ENCODE data around the gene PRR5L. TPM values are rescaled to one million over a fixed set of nuclear protein-coding genes. Genes with fewer than 3 reads are reported as not detected.

PRR5L gene
- total and polyA plus RNA-seq, 4 experiments from 2014 or later, result 10.1 to 62.7 (median 39.7) TPM

DNA sequence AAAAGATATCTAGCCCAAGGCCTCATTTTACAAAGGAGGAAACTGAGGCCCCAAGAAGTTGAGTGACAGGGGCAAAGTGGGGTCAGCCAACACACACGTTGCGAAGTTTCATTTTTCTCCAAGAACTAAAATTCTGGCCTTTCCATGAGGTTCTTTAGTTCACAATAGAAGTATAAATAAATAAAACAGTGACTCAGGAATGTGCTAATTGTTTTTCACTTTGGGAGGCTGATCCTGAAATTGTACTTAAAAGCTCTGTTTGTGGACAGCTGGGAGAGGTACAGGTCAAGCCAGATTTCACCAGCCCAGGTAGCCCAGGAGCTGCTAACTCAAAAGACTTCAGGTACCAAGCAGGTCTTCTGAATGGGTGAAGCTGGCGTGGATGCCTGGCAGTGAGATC is 108.7 kb downstream of the PRR5L start:
- Histone ChIP-seq H3K36me3 (ENCODE audit: insufficient read depth, low read length) (peaks cover 7% of the 10 kb centered on the region), H3K9me3 (ENCODE audit: control insufficient read depth in 1 of 2, low read length in 2 of 2) (no peaks in the 10 kb centered on the region), H3K4me3 (ENCODE audit: low read length in 2 of 2) (no peak overlapping the region), H3K27ac (ENCODE audit: low read depth, low read length) (no peak overlapping the region), H3K4me1 (ENCODE audit: insufficient read depth, low read length) (peaks cover 47% of the 10 kb centered on the region), H3K27me3 (ENCODE audit: insufficient read depth, low read length) (no peaks in the 10 kb centered on the region)
- ChIA-PET POLR2A (ENCODE audit: partially characterized antibody) (no interaction called here), CTCF (ENCODE audit: partially characterized antibody) (no interaction called here)
- Mint-ChIP-seq H3K4me1 (peaks cover 32 to 83% (median 49%) of the 10 kb centered on the region in 4 donors), H3K27me3 (no peaks in the 10 kb centered on the region), H3K36me3 (peaks cover 27 to 65% of the 10 kb centered on the region in 2 donors), H3K27ac (no peak overlapping the region), H3K9me3 (no peaks in the 10 kb centered on the region), H3K4me3 (no peak overlapping the region)
- intact Hi-C loops (cut with micrococcal nuclease), result loop anchor here (10.0 kb wide), 1 partner anchor 50 kb away; no protein-coding TSS in a partner anchor
- no peak for DNase-seq

DNA sequence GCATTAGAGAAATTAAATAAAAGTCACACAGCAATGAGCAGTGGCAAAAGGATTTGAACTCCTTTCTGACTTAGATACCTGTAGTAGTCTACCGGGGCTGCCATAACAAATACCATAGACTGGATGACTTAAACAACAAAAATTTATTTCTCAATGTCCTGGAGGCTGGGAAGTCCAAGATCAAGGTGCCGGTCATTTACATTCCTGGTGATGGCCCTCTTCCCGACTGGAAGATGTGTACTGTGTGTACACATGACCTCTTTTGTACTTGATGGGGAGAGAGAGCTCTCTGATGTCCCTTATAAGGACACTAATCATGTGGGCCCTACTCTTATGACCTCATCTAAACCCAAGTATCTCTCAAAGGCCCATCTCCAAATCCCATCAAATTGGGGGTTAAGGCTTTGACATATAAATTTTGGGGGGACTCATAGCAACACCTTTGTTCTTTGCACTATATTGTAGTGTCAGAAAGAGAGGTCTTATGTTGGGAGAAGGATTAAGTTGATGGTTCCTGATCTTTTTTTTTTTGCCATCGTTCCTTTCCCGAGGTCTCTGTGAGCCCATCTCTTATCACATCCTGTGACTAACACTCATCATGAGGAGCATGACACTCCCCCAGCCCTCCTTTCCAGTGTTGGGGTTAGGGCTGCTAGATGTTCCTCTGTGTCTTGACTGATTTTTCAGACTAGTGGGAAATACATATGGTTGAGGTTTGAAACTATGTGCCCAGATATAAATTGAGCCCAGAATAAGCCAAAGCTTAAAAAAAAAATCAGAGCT is 109.7 kb downstream of the PRR5L start:
- no peak for DNase-seq
- Mint-ChIP-seq H3K36me3 (peaks cover 22 to 61% of the 10 kb centered on the region in 2 donors), H3K27ac (peak overlapping the region; percentile 4 to 82 (median 57)), H3K4me3 (no peak overlapping the region), H3K27me3 (no peaks in the 10 kb centered on the region), H3K4me1 (peaks cover 37 to 83% (median 50%) of the 10 kb centered on the region in 4 donors), H3K9me3 (no peaks in the 10 kb centered on the region)
- Histone ChIP-seq H3K27me3 (ENCODE audit: insufficient read depth, low read length) (no peaks in the 10 kb centered on the region), H3K27ac (ENCODE audit: low read depth, low read length) (no peak overlapping the region), H3K4me1 (ENCODE audit: insufficient read depth, low read length) (peaks cover 47% of the 10 kb centered on the region), H3K4me3 (ENCODE audit: low read length in 2 of 2) (no peak overlapping the region), H3K36me3 (ENCODE audit: insufficient read depth, low read length) (peaks cover 7% of the 10 kb centered on the region), H3K9me3 (ENCODE audit: control insufficient read depth in 1 of 2, low read length in 2 of 2) (no peaks in the 10 kb centered on the region)
- intact Hi-C loops (cut with micrococcal nuclease), result loop anchor here (10.0 kb wide), 1 partner anchor 51 kb away; no protein-coding TSS in a partner anchor
- ChIA-PET POLR2A (ENCODE audit: partially characterized antibody) (interaction anchor here (1.7 kb wide), 1 partner anchor 53 kb away, joined by 4 read pairs; no protein-coding TSS in a partner anchor), CTCF (ENCODE audit: partially characterized antibody) (interaction anchor here (1.5 to 1.7 kb wide), 2 partner anchors 25 to 27 kb away, joined by 3 to 5 read pairs; no protein-coding TSS in a partner anchor)

DNA sequence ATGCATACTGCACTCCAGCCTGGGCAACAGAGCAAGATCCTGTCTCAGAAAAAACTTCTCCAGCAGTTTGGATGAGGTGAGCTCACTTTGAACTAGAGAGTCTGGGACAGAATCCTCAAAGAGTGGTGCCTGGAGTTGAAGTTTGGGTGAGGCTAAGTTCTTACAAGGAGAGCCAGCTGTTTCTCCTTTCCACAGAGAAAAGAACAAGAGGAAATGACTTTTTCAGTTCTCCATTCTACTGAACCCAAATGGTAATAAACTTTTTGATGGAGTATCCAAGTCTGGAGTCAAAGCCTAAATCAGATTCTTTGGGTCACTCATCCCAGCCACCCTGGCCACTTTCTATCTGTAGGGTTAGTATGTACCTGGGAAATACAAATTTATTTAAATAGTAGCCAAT is 111.3 kb downstream of the PRR5L start:
- H3K27ac ChIP-seq (ENCODE audit: low read depth, low read length), result no peak overlapping the region

DNA sequence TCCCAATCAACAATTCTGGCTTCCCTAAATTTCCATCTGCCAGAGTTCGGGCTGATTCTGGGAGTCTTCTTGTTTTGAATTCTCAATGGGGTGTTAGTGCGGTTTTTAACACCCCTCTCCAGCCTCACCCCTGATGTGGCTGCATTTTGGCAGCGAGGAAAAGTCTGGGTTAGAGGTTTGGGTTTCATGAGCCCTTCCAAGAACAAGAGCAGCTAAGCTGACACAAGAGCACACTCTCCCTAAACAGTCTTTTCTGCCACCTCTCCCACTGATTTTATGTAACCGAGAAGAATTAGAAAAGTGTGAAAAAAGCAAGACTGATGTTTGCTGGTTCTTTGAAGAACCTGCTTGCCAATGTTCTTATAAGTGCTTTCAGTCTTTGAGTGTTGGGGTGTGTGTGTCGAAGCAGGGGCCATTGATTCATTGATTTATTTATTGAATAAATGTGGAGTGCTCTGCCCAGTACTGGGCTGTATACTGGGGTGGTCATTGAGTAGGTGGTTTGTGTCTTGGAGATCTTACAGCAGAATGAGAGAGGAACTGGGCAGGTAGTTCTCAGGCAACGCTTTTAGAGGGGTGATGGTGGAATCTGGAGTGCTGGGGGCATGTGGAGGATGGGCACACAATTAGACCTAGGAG is 112.5 kb downstream of the PRR5L start:
- Mint-ChIP-seq H3K27me3 (no peaks in the 10 kb centered on the region), H3K36me3 (peaks cover 18 to 57% of the 10 kb centered on the region in 2 donors), H3K9me3 (no peaks in the 10 kb centered on the region), H3K27ac (peak overlapping the region; percentile 82 to 93 (median 89)), H3K4me1 (peaks cover 49 to 91% (median 65%) of the 10 kb centered on the region in 4 donors), H3K4me3 (peak overlapping the region; percentile 12 to 85 (median 73))
- POLR2A ChIA-PET (ENCODE audit: partially characterized antibody), result interaction anchor here (0.6 to 1.8 kb wide), 3 partner anchors 8 to 38 kb away, joined by 3 to 7 read pairs (median 3); no protein-coding TSS in a partner anchor
- no peaks in the 10 kb centered on the region for H3K9me3 ChIP-seq (ENCODE audit: control insufficient read depth in 1 of 2, low read length in 2 of 2)
- no peaks in the 10 kb centered on the region for H3K27me3 ChIP-seq (ENCODE audit: insufficient read depth, low read length)
- peak overlapping the region; percentile 48 for H3K27ac ChIP-seq (ENCODE audit: low read depth, low read length)
- CTCF ChIA-PET (ENCODE audit: partially characterized antibody), result interaction anchor here (6.1 kb wide), 1 partner anchor 32 kb away, joined by 39 read pairs; no protein-coding TSS in a partner anchor
- intact Hi-C loops (cut with micrococcal nuclease), result loop anchor here (10.0 kb wide), 1 partner anchor 54 kb away; no protein-coding TSS in a partner anchor
- no peaks in the 10 kb centered on the region for H3K36me3 ChIP-seq (ENCODE audit: insufficient read depth, low read length)
- peak overlapping the region in 1 of 2 donors; percentile 30 for H3K4me3 ChIP-seq (ENCODE audit: low read length in 2 of 2)
- peaks cover 66% of the 10 kb centered on the region for H3K4me1 ChIP-seq (ENCODE audit: insufficient read depth, low read length)
- DNase-seq, result no peak

More for the DNA sequence above, 111.3 kb downstream of the PRR5L start:
- Mint-ChIP-seq H3K4me1 (peaks cover 46 to 83% (median 60%) of the 10 kb centered on the region in 4 donors), H3K4me3 (peak overlapping the region in 1 of 8 donors; percentile 17), H3K27me3 (no peaks in the 10 kb centered on the region), H3K36me3 (peaks cover 18 to 61% of the 10 kb centered on the region in 2 donors), H3K27ac (peak overlapping the region in 6 of 7 donors; percentile 22 to 93 (median 70)), H3K9me3 (no peaks in the 10 kb centered on the region)
- Histone ChIP-seq H3K9me3 (ENCODE audit: control insufficient read depth in 1 of 2, low read length in 2 of 2) (no peaks in the 10 kb centered on the region), H3K4me3 (ENCODE audit: low read length in 2 of 2) (no peak overlapping the region), H3K27me3 (ENCODE audit: insufficient read depth, low read length) (no peaks in the 10 kb centered on the region), H3K36me3 (ENCODE audit: insufficient read depth, low read length) (no peaks in the 10 kb centered on the region), H3K4me1 (ENCODE audit: insufficient read depth, low read length) (peaks cover 57% of the 10 kb centered on the region)
- ChIA-PET POLR2A (ENCODE audit: partially characterized antibody) (interaction anchor here (0.8 to 1.7 kb wide), 3 partner anchors 26 to 54 kb away, joined by 3 to 4 read pairs (median 4); no protein-coding TSS in a partner anchor), CTCF (ENCODE audit: partially characterized antibody) (interaction anchor here (0.9 to 1.5 kb wide), 2 partner anchors 27 to 55 kb away, joined by 3 to 4 read pairs; no protein-coding TSS in a partner anchor)
- no peak for DNase-seq
- intact Hi-C loops (cut with micrococcal nuclease), result loop anchor here (10.0 kb wide), 1 partner anchor 53 kb away; no protein-coding TSS in a partner anchor

DNA sequence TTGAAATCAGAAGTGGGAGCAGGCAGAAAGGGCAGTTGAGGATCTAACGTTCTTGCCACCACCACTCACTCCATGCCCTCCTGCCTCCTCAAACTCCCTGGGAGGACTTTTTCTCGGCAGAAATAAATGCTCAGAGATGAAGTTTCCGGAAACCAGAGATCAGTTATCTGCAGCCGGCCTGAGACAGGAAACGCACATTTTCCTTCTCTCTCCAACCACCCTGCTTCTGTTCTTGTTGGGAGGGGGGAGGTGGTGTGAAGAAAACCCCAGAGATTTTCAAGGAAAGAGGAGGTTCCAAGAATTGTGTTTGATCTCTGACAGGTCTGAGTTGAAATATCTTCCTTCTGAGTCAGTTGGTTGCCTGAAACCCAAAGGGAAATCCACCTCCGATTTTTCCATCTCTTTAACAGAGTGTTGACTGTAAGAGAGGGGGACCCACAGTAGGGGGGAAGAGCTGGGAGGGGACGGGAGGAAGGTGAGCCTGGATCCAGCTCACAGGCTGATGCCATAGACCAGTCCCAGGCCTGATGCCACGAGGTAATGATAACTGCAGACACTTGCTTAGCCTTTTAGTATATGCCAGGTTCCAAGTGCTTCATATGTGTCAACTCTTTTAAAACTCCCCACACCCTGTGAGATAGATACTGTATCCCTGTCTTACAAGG is 113.2 kb downstream of the PRR5L start:
- H3K27me3 ChIP-seq (ENCODE audit: insufficient read depth, low read length), result no peaks in the 10 kb centered on the region
- H3K36me3 ChIP-seq (ENCODE audit: insufficient read depth, low read length), result no peaks in the 10 kb centered on the region
- peak overlapping the region; percentile 48 for H3K27ac ChIP-seq (ENCODE audit: low read depth, low read length)
- H3K27me3 Mint-ChIP-seq, result no peaks in the 10 kb centered on the region
- H3K9me3 ChIP-seq (ENCODE audit: control insufficient read depth in 1 of 2, low read length in 2 of 2), result no peaks in the 10 kb centered on the region
- intact Hi-C loops (cut with micrococcal nuclease), result loop anchor here (10.0 kb wide), 1 partner anchor 54 kb away; no protein-coding TSS in a partner anchor
- H3K27ac Mint-ChIP-seq, result peak overlapping the region; percentile 82 to 93 (median 89)
- H3K36me3 Mint-ChIP-seq, result peaks cover 13 to 53% of the 10 kb centered on the region in 2 donors
- peak overlapping the region; percentile 12 to 85 (median 73) for H3K4me3 Mint-ChIP-seq
- DNase-seq, result peak in 3 of 5 donors; percentile 27 to 63 (median 37)
- ChIA-PET POLR2A (ENCODE audit: partially characterized antibody) (interaction anchor here (0.6 to 4.6 kb wide), 9 partner anchors 9 to 38 kb away, joined by 3 to 49 read pairs (median 10); no protein-coding TSS in a partner anchor), CTCF (ENCODE audit: partially characterized antibody) (interaction anchor here (3.5 to 6.1 kb wide), 2 partner anchors 11 to 32 kb away, joined by 13 to 39 read pairs; no protein-coding TSS in a partner anchor)
- no peaks in the 10 kb centered on the region for H3K9me3 Mint-ChIP-seq
- H3K4me1 ChIP-seq (ENCODE audit: insufficient read depth, low read length), result peaks cover 66% of the 10 kb centered on the region
- peaks cover 49 to 86% (median 64%) of the 10 kb centered on the region in 4 donors for H3K4me1 Mint-ChIP-seq
- peak overlapping the region in 1 of 2 donors; percentile 30 for H3K4me3 ChIP-seq (ENCODE audit: low read length in 2 of 2)

DNA sequence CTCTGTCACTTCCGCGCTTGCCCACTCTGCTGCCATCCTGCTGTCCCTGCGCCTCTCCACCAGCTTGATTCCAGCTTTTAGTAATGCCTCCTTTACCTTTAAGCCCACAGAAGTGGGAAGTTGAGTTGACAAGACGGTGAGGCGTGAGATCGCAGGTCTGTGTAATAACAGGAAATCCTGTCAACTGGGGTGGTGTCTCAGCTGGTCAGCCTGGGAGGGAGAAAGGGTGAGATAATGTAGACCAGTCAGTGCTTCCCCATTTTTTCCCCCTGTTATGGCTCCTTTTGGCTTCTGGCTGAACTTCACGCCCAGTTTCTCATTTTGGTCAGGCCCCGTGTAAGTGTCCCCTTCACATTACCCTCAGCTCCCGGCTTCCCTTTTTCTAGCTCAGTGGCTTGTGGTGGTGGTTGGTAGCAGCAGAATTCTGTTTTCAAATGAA is 115.1 kb downstream of the PRR5L start:
- ChIA-PET POLR2A (ENCODE audit: partially characterized antibody) (interaction anchor here (1.1 to 4.6 kb wide), 11 partner anchors 10 to 58 kb away, joined by 3 to 49 read pairs (median 8); no protein-coding TSS in a partner anchor), CTCF (ENCODE audit: partially characterized antibody) (interaction anchor here (0.7 to 6.1 kb wide), 9 partner anchors 9 to 241 kb away, joined by 3 to 39 read pairs (median 4); no protein-coding TSS in a partner anchor)
- no peak for DNase-seq
- peaks cover 13 to 43% of the 10 kb centered on the region in 2 donors for H3K36me3 Mint-ChIP-seq
- H3K27ac Mint-ChIP-seq, result peak overlapping the region; percentile 74 to 95 (median 89)
- no peaks in the 10 kb centered on the region for H3K27me3 Mint-ChIP-seq
- H3K4me3 Mint-ChIP-seq, result peak overlapping the region; percentile 29 to 87 (median 72)
- intact Hi-C loops (cut with micrococcal nuclease), result no loop called here
- Histone ChIP-seq H3K27ac (ENCODE audit: low read depth, low read length) (peak overlapping the region; percentile 48), H3K4me3 (ENCODE audit: low read length in 2 of 2) (no peak overlapping the region), H3K27me3 (ENCODE audit: insufficient read depth, low read length) (no peaks in the 10 kb centered on the region), H3K9me3 (ENCODE audit: control insufficient read depth in 1 of 2, low read length in 2 of 2) (no peaks in the 10 kb centered on the region), H3K36me3 (ENCODE audit: insufficient read depth, low read length) (no peaks in the 10 kb centered on the region), H3K4me1 (ENCODE audit: insufficient read depth, low read length) (peaks cover 70% of the 10 kb centered on the region)
- peaks cover 0 to 3% (median 0%) of the 10 kb centered on the region in 8 donors for H3K9me3 Mint-ChIP-seq
- H3K4me1 Mint-ChIP-seq, result peaks cover 53 to 79% (median 61%) of the 10 kb centered on the region in 4 donors

All from CD4-positive, alpha-beta memory T cell (primary cell).